PC-9 (cell line): Measurements from ENCODE around the gene FBF1. TPM values are rescaled to one million over a fixed set of nuclear protein-coding genes. Genes with fewer than 3 reads are reported as not detected.

ENCODE experiments used
- BruUV-seq: library from RNA; stranded (reverse); fragments of 400-500 nt; replicated peaks from 2 replicates; lab custom pipeline; 2021; lab: Mats Ljungman, UMichigan
- CTCF ChIA-PET: fragments of 300-600 bp; sonication (Branson Sonifier 250); formaldehyde crosslinking; loops from one replicate; lab custom pipeline; 2022; ENCODE audit warnings: antibody characterized with exemption; lab: Charles Lee
- POLR2A ChIA-PET: fragments of 300-600 bp; sonication (Branson Sonifier 250); formaldehyde crosslinking; loops from one replicate; lab custom pipeline; 2022; ENCODE audit warnings: antibody characterized with exemption; ENCODE audit not compliant: unreplicated experiment; lab: Charles Lee
- DNase-seq, 2 experiments: peaks; one replicate each; pipeline versions ENCODE4 v3.0.0 to v3.0.0-alpha.2; 2015 to 2022; ENCODE audit warnings: mixed read lengths in 1 of 2
- H2AFZ ChIP-seq: fragments of 200-600 bp; sonication (generic); 2 replicates; pipeline ENCODE4 v1.8.1; 2017; ENCODE audit warnings: antibody characterized with exemption
- H3F3A ChIP-seq: fragments of 200-600 bp; sonication (generic); 2 replicates; pipeline ENCODE4 v1.8.1; 2017; ENCODE audit warnings: antibody characterized with exemption, mild to moderate bottlenecking, low read depth; ENCODE audit not compliant: insufficient read depth
- H3K27ac ChIP-seq: fragments of 200-600 bp; sonication (generic); 2 replicates; pipeline ENCODE4 v1.6.1; 2016; ENCODE audit warnings: mixed run types
- H3K27me3 ChIP-seq: fragments of 200-600 bp; sonication (generic); 2 replicates; pipeline ENCODE4 v1.6.1; 2016; ENCODE audit warnings: low read depth, mixed run types; ENCODE audit not compliant: insufficient read depth
- H3K36me3 ChIP-seq: fragments of 200-600 bp; sonication (generic); 2 replicates; pipeline ENCODE4 v1.6.1; 2016; ENCODE audit warnings: low read depth, mixed run types
- H3K4me1 ChIP-seq: fragments of 200-600 bp; sonication (generic); replicated peaks from 2 replicates; pipeline ENCODE4 v1.6.1; 2016; ENCODE audit warnings: mixed run types; ENCODE audit not compliant: insufficient read depth
- H3K4me2 ChIP-seq: fragments of 200-600 bp; sonication (generic); 2 replicates; pipeline ENCODE4 v1.6.1; 2017; ENCODE audit warnings: mixed run types
- H3K4me3 ChIP-seq: fragments of 200-600 bp; sonication (generic); 2 replicates; pipeline ENCODE4 v1.6.1; 2016; ENCODE audit warnings: mixed run types
- H3K79me2 ChIP-seq: fragments of 200-600 bp; sonication (generic); 2 replicates; pipeline ENCODE4 v1.6.1; 2017; ENCODE audit warnings: low read depth, mixed run types
- H3K9me2 ChIP-seq: fragments of 200-600 bp; sonication (generic); 2 replicates; pipeline ENCODE4 v1.8.1; 2017; ENCODE audit warnings: mild to moderate bottlenecking; ENCODE audit not compliant: insufficient read depth
- H3K9me3 ChIP-seq: fragments of 200-600 bp; sonication (generic); 2 replicates; pipeline ENCODE4 v1.8.1; 2016; ENCODE audit warnings: low read depth; ENCODE audit not compliant: insufficient read depth
- H4K20me1 ChIP-seq: fragments of 200-600 bp; sonication (generic); 2 replicates; pipeline ENCODE4 v1.8.1; 2017; ENCODE audit not compliant: insufficient read depth
- CTCF ChIP-seq: fragments of 200-600 bp; sonication (generic); conservative IDR thresholded peaks from 2 replicates; pipeline ENCODE4 v1.6.1; 2017; ENCODE audit warnings: mixed run types, antibody characterized with exemption, mild to moderate bottlenecking, moderate library complexity
- EZH2 ChIP-seq: fragments of 200-600 bp; sonication (generic); IDR thresholded peaks from 2 replicates; pipeline ENCODE4 v1.8.0; 2017; ENCODE audit warnings: antibody characterized with exemption, low read depth
- intact Hi-C: fragments of 100-400 bp; cut with micrococcal nuclease; formaldehyde crosslinking; loops from one replicate; pipeline ENCODE4 v1.10.0; 2022; ENCODE audit not compliant: unreplicated experiment
- total RNA-seq: library from RNA; stranded (reverse); gene quantifications from 2 replicates; pipeline ENCODE4 v1.2.3, GENCODE V29; 2021

FBF1 gene
- total RNA-seq, 1 experiment from 2014 or later = 22.5 TPM

GRCh38 chr17:75985986-75986385, 45.1 kb upstream of the FBF1 start:
- Histone ChIP-seq H2AFZ (no peak overlapping the region), H3K9me2 (no peaks in the 10 kb centered on the region), H3K27me3 (no peaks in the 10 kb centered on the region), H4K20me1 (no peaks in the 10 kb centered on the region), H3K4me3 (no peak overlapping the region), H3K36me3 (no peaks in the 10 kb centered on the region), H3K4me1 (peaks cover 52% of the 10 kb centered on the region), H3K9me3 (no peaks in the 10 kb centered on the region), H3K4me2 (no peak overlapping the region), H3F3A (peaks cover 31% of the 10 kb centered on the region), H3K27ac (no peak overlapping the region), H3K79me2 (peaks cover 27% of the 10 kb centered on the region)
- TF ChIP-seq EZH2 = no peak
- no peak for TF ChIP-seq CTCF
- POLR2A ChIA-PET = no interaction called here
- intact Hi-C loops = no loop called here
- CTCF ChIA-PET = no interaction called here
- peak in 1 of 2 experiments; percentile 57 for DNase-seq
- no TSS peak for BruUV-seq

GRCh38 chr17:75983501-75984181, 42.8 kb upstream of the FBF1 start:
- TF ChIP-seq EZH2 = no peak
- no peak for TF ChIP-seq CTCF

GRCh38 chr17:75981019-75981615, 40.3 kb upstream of the FBF1 start:
- CTCF ChIA-PET = interaction anchor here (0.7 to 1.0 kb wide), 2 partner anchors 15 to 105 kb away, joined by 3 to 8 read pairs; no protein-coding TSS in a partner anchor
- Histone ChIP-seq H4K20me1 (no peaks in the 10 kb centered on the region), H3K79me2 (peaks cover 61% of the 10 kb centered on the region), H3F3A (peaks cover 46% of the 10 kb centered on the region), H3K36me3 (no peaks in the 10 kb centered on the region), H3K4me1 (peaks cover 72% of the 10 kb centered on the region), H3K9me3 (no peaks in the 10 kb centered on the region), H3K4me3 (peak overlapping the region; percentile 82; the same call in 1 of the 2 replicates), H3K4me2 (peak overlapping the region; percentile 80), H2AFZ (no peak overlapping the region), H3K27ac (peak overlapping the region; percentile 87), H3K27me3 (no peaks in the 10 kb centered on the region), H3K9me2 (no peaks in the 10 kb centered on the region)
- no peak for TF ChIP-seq EZH2
- TF ChIP-seq CTCF = no peak
- POLR2A ChIA-PET = no interaction called here
- BruUV-seq = no TSS peak
- intact Hi-C loops = loop anchor here (5.0 kb wide), 1 partner anchor 134 kb away; no protein-coding TSS in a partner anchor
- no peak for DNase-seq

More at GRCh38 chr17:75983501-75984181, 42.8 kb upstream of the FBF1 start:
- ChIA-PET CTCF (interaction anchor here (0.5 to 0.6 kb wide), 2 partner anchors 9 to 30 kb away, joined by 4 to 9 read pairs; no protein-coding TSS in a partner anchor), POLR2A (no interaction called here)
- Histone ChIP-seq H3K9me3 (no peaks in the 10 kb centered on the region), H4K20me1 (no peaks in the 10 kb centered on the region), H3K4me1 (peaks cover 62% of the 10 kb centered on the region), H3F3A (peaks cover 40% of the 10 kb centered on the region), H3K36me3 (no peaks in the 10 kb centered on the region), H3K27ac (peak overlapping the region; percentile 87), H2AFZ (no peak overlapping the region), H3K79me2 (peaks cover 40% of the 10 kb centered on the region), H3K9me2 (no peaks in the 10 kb centered on the region), H3K4me3 (no peak overlapping the region), H3K27me3 (no peaks in the 10 kb centered on the region), H3K4me2 (peak overlapping the region; percentile 80)
- BruUV-seq = no TSS peak
- intact Hi-C loops = loop anchor here (1.0 to 5.0 kb wide), 4 partner anchors 15 to 136 kb away; partner anchors contain the start of gene FBF1
- peak; percentile 61 to 80 for DNase-seq
